NCI-H2081 (cell line): Measurements from ENCODE around the gene SYNCRIP.
"Not testable (repeated sequence)": the region's sequence is repeated elsewhere in the genome, so short reads cannot be mapped to it uniquely, and the experiment has no call there.

Experiments
- DNase-seq, 2 experiments: peaks; one replicate each; lab custom pipeline; 2025; lab: John Stamatoyannopoulos, UW

The SYNCRIP gene

DNA sequence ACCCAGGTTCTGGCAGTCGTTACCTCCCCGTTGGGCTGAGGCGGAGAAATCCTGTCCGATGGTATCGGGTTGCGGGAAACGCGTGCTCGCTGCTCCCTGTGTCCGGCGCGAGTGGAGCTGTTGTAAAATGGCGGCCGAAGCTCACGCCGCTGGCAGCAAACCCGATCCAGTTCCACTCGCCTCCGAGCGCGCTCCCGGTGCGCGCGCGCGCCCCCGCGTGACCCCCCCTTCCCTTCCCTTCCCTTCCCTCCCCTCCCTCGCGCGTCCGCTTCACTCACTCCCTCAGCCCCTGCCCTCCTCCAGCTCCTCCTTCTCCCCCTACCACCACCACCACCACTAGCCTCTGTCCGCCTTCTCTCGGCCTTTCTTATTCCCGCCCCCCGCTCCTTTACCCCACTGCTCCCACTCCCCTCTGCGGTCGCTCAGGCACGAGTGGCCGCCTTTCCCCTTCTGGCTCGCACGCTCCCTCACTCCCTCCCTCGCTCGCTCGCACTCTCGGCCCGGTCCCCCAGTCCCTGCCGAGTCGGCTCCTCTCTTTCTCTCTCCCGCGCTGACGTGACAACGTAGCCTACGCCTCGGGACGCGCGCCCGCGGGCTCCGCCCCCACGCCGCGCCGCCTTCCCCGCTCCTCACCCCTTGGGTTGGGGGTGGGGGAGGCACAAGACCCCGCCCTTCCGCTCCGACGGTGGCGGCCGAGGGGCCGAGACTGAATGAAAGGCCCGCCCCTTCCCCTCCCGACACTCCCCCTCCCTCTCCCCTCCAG lies at the start of gene SYNCRIP:
Gene SYNCRIP, minus strand, starts transcription at position 113 of the 763 bp plus-strand sequence. CDS start 1,447 bp downstream, outside the sequence.
- DNase-seq = peak; percentile 97 to 98

GRCh38 chr6:85691478-85691877 lies 48.8 kb upstream of the SYNCRIP start:
- no peak for DNase-seq

- DNase-seq = no peak
These were observed 47.4 kb upstream of the SYNCRIP start for GRCh38 chr6:85690071-85690470.

DNA sequence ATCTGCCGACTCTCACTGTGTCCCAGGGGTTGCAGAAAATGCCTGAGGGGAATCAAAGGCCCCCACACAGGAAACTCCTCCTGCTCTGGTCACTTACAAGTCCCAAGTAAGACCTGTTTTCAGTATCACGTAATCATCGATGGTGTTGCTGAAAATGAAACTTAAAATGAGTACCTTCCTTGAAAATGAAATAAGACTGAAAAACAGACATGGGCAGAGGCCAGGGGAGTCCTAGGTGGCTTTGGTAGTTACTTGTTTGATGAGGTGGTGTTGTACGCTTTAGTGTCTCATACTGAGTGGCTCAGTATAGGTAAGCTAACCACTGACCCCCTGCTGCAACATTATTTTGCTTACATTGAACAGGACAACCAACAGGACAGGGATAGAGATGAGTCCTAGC lies 43.0 kb upstream of the SYNCRIP start:
- no peak for DNase-seq

DNA sequence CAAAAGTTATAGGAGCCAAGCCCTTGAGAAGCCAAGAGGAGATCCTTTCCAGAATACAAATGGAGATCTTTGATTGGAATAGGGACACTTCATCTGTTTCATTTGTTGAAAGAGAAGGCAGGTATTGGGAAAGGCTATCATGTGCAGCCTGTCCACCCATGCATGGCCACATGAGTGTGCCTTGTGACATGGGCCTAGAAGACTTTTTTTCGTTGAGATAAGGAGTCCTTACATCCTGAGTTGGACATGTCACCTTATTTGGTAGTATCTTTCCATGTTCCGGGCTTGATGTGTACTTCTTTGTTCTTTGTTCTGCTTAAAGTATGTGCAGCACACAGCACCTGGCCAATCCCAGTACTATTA lies 42.1 kb upstream of the SYNCRIP start:
- no peak for DNase-seq

DNA sequence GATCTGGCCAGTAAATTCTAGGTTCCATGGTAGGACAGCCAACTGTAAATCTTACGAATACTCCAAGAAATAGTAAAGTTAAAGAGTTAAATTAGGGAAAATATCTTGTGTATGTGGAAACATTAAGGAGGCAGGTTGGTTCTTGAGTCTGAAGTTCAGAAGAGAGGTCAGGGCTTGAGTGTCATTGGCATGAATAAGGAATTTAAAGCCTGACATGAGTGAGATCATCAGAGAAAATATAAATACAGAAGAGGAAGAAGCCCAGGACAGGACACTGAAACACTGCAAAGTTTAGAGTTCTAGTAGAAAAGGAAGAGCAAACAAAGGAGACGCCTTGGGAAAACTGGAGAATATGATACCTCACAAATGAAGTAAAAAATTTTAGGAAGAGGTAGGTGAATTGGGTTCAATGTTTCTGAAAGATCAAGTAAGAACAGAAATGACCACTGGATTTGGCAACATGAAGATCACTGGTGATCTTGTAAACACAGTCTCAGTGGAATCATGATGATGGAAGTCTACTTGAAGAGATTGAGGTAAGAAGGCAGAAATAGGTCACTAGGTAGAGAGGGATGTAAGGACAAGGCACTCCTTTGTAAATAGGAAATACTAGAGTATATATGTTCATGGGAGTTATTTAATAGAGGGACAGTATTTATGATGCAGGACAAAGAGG lies 41.6 kb upstream of the SYNCRIP start:
- no peak for DNase-seq

DNA sequence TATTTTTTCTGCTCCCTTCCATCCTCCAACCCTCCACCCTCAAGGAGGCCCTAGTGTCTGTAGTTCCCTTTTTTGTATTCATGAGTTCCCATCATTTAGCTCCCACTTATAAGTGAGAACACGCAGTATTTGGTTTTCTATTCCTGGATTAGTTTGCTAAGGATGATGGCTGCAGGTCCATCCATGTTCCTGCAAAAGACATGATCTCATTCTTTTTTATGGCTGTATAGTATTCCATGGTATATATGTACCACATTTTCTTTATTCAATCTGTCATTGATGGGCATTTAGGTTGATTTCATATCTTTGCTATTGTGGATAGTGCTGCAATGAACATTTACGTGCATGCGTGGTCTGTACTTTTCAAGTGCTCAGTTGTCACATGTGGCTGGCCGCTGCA lies 39.2 kb upstream of the SYNCRIP start:
- not testable (repeated sequence) for DNase-seq

- no peak for DNase-seq
These were observed 37.7 kb upstream of the SYNCRIP start for GRCh38 chr6:85680388-85680787.

- DNase-seq = no peak
These were observed 36.9 kb upstream of the SYNCRIP start for GRCh38 chr6:85679445-85680123.

DNA sequence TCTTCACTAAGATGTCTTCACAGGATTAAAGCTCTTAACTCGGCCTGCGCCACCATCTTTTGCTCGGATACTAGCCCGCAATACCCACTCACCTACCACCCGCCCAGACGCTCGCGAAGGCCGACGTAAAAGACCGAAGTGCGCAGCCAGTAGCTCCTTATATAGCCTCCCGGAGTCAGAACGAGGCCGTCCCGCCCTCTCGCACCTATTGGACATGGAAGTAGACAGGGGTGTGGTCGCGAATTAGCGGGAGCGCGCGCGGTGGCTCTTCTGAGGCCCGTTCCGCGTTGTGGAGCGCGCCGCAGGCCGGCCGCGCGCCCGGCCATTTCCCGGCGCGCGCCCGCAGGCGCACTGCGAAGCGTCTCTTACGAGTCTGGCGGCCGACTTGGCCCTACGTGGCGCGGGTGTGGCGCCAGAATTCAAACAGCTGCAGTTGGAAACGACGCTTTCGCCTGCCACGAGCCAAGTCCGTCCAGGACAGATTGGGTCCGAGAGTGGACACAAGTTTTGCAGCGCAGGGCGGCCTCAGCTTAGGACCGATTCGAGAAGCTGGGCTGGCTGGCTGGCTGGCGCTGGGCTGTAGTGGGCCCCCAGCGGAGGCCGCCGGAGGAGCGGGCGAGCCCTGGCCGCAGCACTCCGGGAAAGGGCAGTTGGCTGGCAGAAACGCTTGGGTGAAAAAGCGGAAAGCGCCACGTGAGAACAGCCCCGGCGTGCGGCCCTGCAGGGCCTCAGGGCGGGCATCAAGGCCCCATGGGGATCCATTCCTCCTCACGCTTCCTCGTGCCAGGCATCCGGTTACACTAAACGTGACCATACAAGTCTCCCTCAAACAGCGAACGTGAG lies 36.1 kb upstream of the SYNCRIP start:
- peak; percentile 97 to 99 for DNase-seq

DNA sequence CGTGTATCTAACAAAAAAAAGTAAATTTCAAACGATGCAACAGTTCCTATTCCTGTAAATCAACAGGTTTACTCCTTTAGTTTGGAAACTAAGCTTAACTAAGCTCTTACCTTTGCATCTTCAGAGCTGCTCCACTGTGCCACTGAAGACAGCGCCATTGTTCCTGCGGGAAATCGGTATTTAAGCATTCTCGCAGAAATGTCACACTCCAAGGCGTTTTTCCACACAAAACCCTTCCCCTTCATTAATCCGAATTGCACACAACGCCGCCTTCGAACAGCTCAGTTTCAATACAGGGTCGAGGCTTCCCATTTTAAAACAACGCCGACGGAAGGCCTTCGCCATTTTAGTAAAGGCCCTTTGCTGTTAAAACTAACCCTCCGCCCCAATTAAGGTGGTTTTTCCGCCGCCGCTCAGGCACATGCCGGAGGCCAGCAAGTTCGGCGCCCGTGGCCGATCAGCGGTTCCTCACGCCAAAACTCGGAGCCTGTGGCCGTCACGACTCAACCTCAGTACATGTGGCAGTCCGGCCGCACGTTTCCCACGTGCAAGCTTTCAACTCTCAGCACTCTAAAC lies 35.4 kb upstream of the SYNCRIP start:
- peak in 1 of 2 experiments; percentile 47 for DNase-seq

GRCh38 chr6:85677234-85677956 lies 34.7 kb upstream of the SYNCRIP start:
- DNase-seq = no peak

GRCh38 chr6:85676086-85676729 lies 33.5 kb upstream of the SYNCRIP start:
- DNase-seq = no peak

- no peak for DNase-seq
These were observed 32.5 kb upstream of the SYNCRIP start for GRCh38 chr6:85675030-85675819.

- DNase-seq = no peak
These were observed 31.9 kb upstream of the SYNCRIP start for GRCh38 chr6:85674604-85675003.

DNA sequence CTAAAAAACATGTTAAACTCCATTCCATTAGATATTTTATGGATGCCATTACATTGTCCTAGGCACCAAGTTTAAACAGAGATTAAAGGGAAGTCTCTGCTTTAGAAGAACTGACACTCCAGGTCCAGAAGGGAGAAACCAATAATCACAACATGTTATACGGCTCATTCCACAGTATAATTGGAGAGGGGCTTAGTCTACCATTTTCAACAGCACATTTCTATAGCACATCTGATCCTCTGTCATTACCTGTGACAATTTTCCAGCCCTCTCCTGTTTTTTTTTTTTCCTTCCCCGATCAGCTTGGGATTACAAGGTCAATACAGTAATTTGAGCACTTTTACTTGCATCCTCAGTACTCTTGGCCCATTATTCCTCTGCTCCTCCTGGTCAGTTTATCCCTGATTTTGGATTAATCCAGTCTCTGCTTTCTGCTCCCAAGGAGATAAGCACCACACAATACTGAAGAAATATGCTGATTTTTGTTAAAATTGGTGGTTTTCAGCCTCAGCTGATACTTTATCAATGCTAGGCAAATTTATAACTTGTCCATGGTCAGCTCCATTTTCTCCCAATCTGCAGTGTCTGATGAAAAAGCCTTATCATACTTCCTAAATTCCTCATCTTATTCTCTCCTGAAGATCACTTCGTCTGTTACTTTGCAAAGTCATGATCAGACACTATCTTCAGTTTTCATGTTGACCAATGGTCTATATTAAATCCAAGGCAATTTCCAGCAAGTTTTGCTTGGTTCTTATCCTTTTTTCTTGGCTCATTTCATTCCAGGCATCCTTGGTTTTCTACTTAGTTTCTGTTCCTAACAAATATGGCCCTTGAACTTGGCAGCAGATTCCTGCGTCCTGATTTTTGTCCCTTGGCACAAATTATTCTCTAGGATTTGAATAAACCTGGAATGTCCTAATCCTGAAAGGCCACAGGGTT lies 30.8 kb upstream of the SYNCRIP start:
- DNase-seq = no peak

GRCh38 chr6:85672623-85673022 lies 29.9 kb upstream of the SYNCRIP start:
- DNase-seq = no peak

- DNase-seq = no peak
These were observed 29.4 kb upstream of the SYNCRIP start for GRCh38 chr6:85672050-85672449.

GRCh38 chr6:85670573-85670972 lies 27.9 kb upstream of the SYNCRIP start:
- no peak for DNase-seq
